OCI-M2 (cell line): ENCODE measurements around the gene CLIC4.
"Not testable (repeated sequence)": the region's sequence is repeated elsewhere in the genome, so short reads cannot be mapped to it uniquely, and the experiment has no call there.

Experiments
- DNase-seq: peaks from one replicate; lab custom pipeline; 2025; ENCODE audit not compliant: unreplicated experiment; lab: John Stamatoyannopoulos, UW

CLIC4 gene

GRCh38 chr1:24743404-24744211 is 1.6 kb upstream of the CLIC4 start:
- no peak for DNase-seq

- no peak for DNase-seq
These were observed 615 bp downstream of the CLIC4 start for GRCh38 chr1:24745711-24746413.

- no peak for DNase-seq
These were observed 3.2 kb downstream of the CLIC4 start for GRCh38 chr1:24748191-24749121.

- no peak for DNase-seq
These were observed 4.0 kb downstream of the CLIC4 start for GRCh38 chr1:24749252-24749651.

- no peak for DNase-seq
These were observed 4.6 kb downstream of the CLIC4 start for GRCh38 chr1:24749886-24750285.

- DNase-seq = no peak
These were observed 6.6 kb downstream of the CLIC4 start for GRCh38 chr1:24751833-24752232.

GRCh38 chr1:24752305-24752704 is 7.1 kb downstream of the CLIC4 start:
- DNase-seq = no peak

GRCh38 chr1:24754229-24754628 is 9.0 kb downstream of the CLIC4 start:
- no peak for DNase-seq

- DNase-seq = not testable (repeated sequence)
These were observed 10.1 kb downstream of the CLIC4 start for GRCh38 chr1:24755323-24755722.

- no peak for DNase-seq
These were observed 11.1 kb downstream of the CLIC4 start for GRCh38 chr1:24756395-24756794.

GRCh38 chr1:24759492-24759891 is 14.2 kb downstream of the CLIC4 start:
- no peak for DNase-seq

GRCh38 chr1:24761582-24761981 is 16.3 kb downstream of the CLIC4 start:
- no peak for DNase-seq

GRCh38 chr1:24762133-24762676 is 17.0 kb downstream of the CLIC4 start:
- no peak for DNase-seq

GRCh38 chr1:24763671-24764070 is 18.4 kb downstream of the CLIC4 start:
- DNase-seq = no peak

- DNase-seq = no peak
These were observed 19.2 kb downstream of the CLIC4 start for GRCh38 chr1:24764439-24764838.

GRCh38 chr1:24764848-24765247 is 19.6 kb downstream of the CLIC4 start:
- no peak for DNase-seq

- DNase-seq = no peak
These were observed 20.2 kb downstream of the CLIC4 start for GRCh38 chr1:24765308-24765988.

GRCh38 chr1:24767351-24767750 is 22.1 kb downstream of the CLIC4 start:
- DNase-seq = no peak

GRCh38 chr1:24768873-24769605 is 23.8 kb downstream of the CLIC4 start:
- DNase-seq = no peak
